Measurements from ENCODE around the gene SPAG8.

SPAG8 gene

DNA sequence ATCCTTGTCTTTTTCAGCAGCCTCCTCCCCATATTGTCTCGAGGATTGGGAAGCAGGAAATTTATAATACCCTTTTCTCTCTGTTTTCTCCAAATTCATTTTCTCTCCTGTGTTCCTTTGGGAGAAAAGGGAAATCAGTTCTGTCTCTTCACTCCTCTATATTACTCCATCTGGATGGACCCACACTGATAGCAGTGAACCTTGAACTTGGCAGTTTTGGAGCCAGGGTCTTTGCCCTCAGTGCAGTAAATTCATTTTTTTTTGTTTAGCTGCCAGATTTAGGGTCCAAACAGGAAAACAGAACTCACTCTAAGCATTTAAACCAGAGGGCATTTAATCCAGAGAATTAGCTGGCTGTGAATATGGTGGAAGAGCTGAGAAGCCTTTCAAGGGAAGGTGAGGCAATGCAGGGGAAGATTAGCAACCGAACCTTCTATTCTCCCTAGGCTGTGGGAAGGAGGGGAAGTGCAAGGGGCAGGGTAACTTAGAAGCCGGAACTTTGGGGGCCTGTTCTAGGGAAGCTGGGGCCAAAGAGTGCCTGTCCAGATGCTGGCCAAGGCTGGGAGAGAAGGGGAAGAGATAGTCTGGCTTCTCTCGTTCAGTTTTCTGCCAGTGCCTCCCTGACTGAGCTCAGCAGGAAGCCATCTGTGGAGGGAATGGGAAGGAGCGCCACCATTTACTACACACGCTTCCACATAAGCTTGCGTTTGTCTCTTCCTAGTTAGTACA lies 37.0 kb downstream of the SPAG8 start:
- no peak for ATAC-seq (replicated peaks; ENCODE audit: extremely low read depth, poor library complexity, severe bottlenecking)
- no peak for DNase-seq (ENCODE audit: low spot score in 2 of 2)
- no peaks in the 10 kb centered on the region for H3K9me3 Mint-ChIP-seq
- peaks cover 3% of the 10 kb centered on the region for H3K36me3 Mint-ChIP-seq (ENCODE audit: insufficient read depth)
- no peak overlapping the region for H3K27ac Mint-ChIP-seq (ENCODE audit: low read depth)
- H3K4me3 Mint-ChIP-seq, result no peak overlapping the region
- H3K4me1 Mint-ChIP-seq, result peaks cover 7% of the 10 kb centered on the region
- H3K27me3 Mint-ChIP-seq, result no peaks in the 10 kb centered on the region

DNA sequence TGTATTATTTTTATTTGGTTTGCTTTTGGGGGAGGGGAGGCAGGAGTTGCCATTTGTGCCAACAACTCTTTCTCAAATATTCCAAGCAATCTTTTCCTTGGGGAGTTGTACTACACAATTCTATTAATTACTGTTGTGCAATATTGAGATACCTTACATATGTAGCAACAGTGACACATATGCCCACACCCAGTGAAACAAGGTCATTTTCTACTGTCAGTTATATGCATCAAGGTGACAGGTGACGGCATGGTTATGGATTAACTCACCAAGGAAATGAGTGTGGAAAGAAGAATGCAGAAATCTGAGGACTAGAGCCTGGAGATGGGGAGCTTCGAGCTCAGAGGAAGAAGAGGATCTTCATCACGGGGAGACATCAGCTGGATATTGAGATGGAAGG lies 40.1 kb downstream of the SPAG8 start:
- peaks cover 12% of the 10 kb centered on the region for H3K4me1 Mint-ChIP-seq
- no peaks in the 10 kb centered on the region for H3K9me3 Mint-ChIP-seq
- no peak overlapping the region for H3K27ac Mint-ChIP-seq (ENCODE audit: low read depth)
- DNase-seq (ENCODE audit: low spot score in 2 of 2), result no peak
- no peak for ATAC-seq (replicated peaks; ENCODE audit: extremely low read depth, poor library complexity, severe bottlenecking)
- peaks cover 2% of the 10 kb centered on the region for H3K36me3 Mint-ChIP-seq (ENCODE audit: insufficient read depth)
- H3K27me3 Mint-ChIP-seq, result no peaks in the 10 kb centered on the region
- H3K4me3 Mint-ChIP-seq, result no peak overlapping the region

DNA sequence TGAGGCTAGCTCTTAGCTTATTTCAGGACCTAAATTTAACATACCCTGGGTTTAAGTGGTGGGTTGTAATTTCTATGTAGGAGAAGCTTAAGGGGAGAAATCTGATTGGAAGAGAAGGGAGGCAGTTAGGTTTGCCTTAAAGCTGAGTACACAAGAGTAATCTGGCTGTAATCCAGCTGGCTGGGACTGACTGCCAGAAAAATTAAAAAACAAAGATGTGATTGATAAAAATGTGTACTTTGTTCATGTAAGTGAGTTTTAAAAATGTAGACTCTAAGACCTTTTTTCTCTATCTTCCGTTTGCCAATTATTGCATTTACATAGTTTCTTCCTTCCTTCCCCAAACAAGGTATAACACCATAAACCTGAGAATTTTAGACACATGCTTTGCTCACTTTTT lies 40.5 kb downstream of the SPAG8 start:
- no peak overlapping the region for H3K4me3 Mint-ChIP-seq
- H3K9me3 Mint-ChIP-seq, result no peaks in the 10 kb centered on the region
- no peaks in the 10 kb centered on the region for H3K27me3 Mint-ChIP-seq
- DNase-seq (ENCODE audit: low spot score in 2 of 2) (no peak), ATAC-seq (replicated peaks; ENCODE audit: extremely low read depth, poor library complexity, severe bottlenecking) (no peak)
- no peaks in the 10 kb centered on the region for H3K36me3 Mint-ChIP-seq (ENCODE audit: insufficient read depth)
- H3K27ac Mint-ChIP-seq (ENCODE audit: low read depth), result no peak overlapping the region
- peaks cover 12% of the 10 kb centered on the region for H3K4me1 Mint-ChIP-seq

DNA sequence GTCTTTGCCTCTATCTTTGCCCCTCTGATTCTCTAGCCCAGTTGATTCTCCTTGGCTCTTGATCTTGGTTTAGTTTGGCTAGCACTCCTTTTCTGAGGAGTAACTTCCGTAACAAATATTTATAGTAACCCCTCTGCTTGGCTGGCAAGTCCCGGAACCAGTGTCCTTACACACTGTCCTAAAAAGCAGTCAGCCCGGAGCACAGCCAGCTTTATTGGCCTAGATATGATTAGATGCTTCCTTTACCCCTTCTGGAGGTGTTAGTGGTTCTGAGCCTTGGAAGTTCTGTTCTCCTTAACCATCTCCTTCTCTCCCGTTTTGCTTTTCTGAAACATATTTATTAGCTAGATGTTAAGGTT lies 41.0 kb downstream of the SPAG8 start:
- no peaks in the 10 kb centered on the region for H3K36me3 Mint-ChIP-seq (ENCODE audit: insufficient read depth)
- H3K9me3 Mint-ChIP-seq, result no peaks in the 10 kb centered on the region
- no peak overlapping the region for H3K4me3 Mint-ChIP-seq
- ATAC-seq (replicated peaks; ENCODE audit: extremely low read depth, poor library complexity, severe bottlenecking) (no peak), DNase-seq (ENCODE audit: low spot score in 2 of 2) (no peak)
- peaks cover 12% of the 10 kb centered on the region for H3K4me1 Mint-ChIP-seq
- no peaks in the 10 kb centered on the region for H3K27me3 Mint-ChIP-seq
- H3K27ac Mint-ChIP-seq (ENCODE audit: low read depth), result no peak overlapping the region

DNA sequence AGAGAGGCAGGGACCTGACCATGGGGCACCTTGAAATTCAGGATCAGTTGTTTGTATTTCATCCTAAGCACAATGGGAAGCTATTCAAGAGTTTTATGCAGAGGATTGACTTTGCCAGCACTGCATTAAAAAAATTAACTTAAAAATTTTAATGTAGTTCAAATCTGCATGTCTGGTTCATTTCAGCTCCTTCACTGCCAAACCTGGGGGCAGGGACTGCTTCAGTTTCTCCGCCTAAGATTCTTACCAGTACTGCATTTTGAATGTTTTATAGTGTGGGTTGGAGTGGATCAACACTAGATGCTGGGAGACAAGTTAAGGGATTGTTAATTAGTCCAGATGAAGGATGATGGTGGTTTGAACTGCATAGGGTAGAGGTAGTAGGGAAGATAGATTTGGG lies 42.3 kb downstream of the SPAG8 start:
- Mint-ChIP-seq H3K27me3 (no peaks in the 10 kb centered on the region), H3K4me1 (peaks cover 6% of the 10 kb centered on the region), H3K9me3 (no peaks in the 10 kb centered on the region), H3K36me3 (ENCODE audit: insufficient read depth) (no peaks in the 10 kb centered on the region), H3K27ac (ENCODE audit: low read depth) (no peak overlapping the region), H3K4me3 (no peak overlapping the region)
- no peak for DNase-seq (ENCODE audit: low spot score in 2 of 2)
- no peak for ATAC-seq (replicated peaks; ENCODE audit: extremely low read depth, poor library complexity, severe bottlenecking)

DNA sequence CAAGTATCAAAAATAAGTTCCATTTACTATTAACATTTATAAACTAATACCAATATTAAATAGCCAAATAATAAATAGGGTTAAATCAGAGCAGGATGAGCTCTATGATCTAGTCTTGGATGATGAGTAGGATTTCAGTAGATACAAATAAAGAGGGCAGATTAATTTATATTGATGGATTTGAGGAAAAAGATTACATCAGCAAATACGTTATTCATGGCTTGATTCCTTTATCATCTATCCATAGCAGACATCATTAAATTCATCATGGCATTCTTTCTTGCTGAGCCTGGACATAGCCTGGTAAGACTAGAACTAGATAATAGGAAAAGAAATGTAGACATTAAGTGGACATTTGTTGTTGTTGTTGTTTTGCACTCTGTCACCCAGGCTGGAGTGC lies 44.6 kb downstream of the SPAG8 start:
- no peak overlapping the region for H3K4me3 Mint-ChIP-seq
- ATAC-seq (replicated peaks; ENCODE audit: extremely low read depth, poor library complexity, severe bottlenecking), result no peak
- H3K36me3 Mint-ChIP-seq (ENCODE audit: insufficient read depth), result no peaks in the 10 kb centered on the region
- no peak overlapping the region for H3K27ac Mint-ChIP-seq (ENCODE audit: low read depth)
- DNase-seq (ENCODE audit: low spot score in 2 of 2), result no peak
- H3K9me3 Mint-ChIP-seq, result no peaks in the 10 kb centered on the region
- peaks cover 15% of the 10 kb centered on the region for H3K4me1 Mint-ChIP-seq
- no peaks in the 10 kb centered on the region for H3K27me3 Mint-ChIP-seq

DNA sequence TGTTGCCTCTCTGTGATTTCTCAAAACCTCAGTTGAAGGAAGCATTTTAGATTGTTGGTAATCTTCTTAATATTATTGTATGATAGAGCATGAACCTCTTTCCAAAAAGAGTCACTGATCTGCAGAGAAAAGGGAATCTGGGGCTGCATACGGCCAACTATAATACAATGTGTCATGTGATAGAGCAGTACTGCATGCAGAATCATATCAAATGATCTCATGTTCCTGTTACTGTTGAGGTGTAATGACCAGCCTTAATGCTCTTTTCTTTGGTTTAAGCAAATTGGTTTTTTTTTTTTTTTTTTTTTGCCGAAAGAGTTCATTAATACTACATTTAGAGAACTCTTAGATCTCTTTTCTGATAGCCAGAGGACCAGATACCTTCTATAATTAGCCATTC lies 45.1 kb downstream of the SPAG8 start:
- H3K27me3 Mint-ChIP-seq, result no peaks in the 10 kb centered on the region
- ATAC-seq (replicated peaks; ENCODE audit: extremely low read depth, poor library complexity, severe bottlenecking) (no peak), DNase-seq (ENCODE audit: low spot score in 2 of 2) (no peak)
- H3K4me1 Mint-ChIP-seq, result peaks cover 17% of the 10 kb centered on the region
- no peaks in the 10 kb centered on the region for H3K36me3 Mint-ChIP-seq (ENCODE audit: insufficient read depth)
- no peak overlapping the region for H3K27ac Mint-ChIP-seq (ENCODE audit: low read depth)
- H3K4me3 Mint-ChIP-seq, result no peak overlapping the region
- H3K9me3 Mint-ChIP-seq, result no peaks in the 10 kb centered on the region

DNA sequence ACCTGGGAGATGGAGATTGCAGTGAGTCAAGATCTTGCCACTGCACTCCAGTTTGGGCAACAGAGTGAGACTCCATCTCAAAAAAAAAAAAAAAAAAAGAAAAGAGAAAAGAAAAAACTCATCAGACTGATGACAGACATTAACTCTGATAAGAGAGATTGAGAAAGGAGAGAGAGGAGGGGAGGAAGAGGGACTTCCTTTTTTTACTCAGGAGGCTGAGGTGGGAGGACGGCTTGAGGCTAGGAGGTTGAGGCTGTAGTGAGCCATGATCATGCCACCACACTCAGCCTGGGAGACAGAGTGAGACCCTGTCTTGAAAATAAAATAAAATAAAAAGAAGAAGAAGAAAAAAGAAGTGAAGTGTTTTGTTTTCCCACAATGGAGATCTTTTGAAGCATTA lies 48.3 kb downstream of the SPAG8 start:
- Mint-ChIP-seq H3K9me3 (no peaks in the 10 kb centered on the region), H3K27ac (ENCODE audit: low read depth) (no peak overlapping the region), H3K4me3 (no peak overlapping the region), H3K4me1 (peaks cover 33% of the 10 kb centered on the region), H3K36me3 (ENCODE audit: insufficient read depth) (peaks cover 4% of the 10 kb centered on the region), H3K27me3 (no peaks in the 10 kb centered on the region)
- DNase-seq (ENCODE audit: low spot score in 2 of 2) (no peak), ATAC-seq (replicated peaks; ENCODE audit: extremely low read depth, poor library complexity, severe bottlenecking) (no peak)

DNA sequence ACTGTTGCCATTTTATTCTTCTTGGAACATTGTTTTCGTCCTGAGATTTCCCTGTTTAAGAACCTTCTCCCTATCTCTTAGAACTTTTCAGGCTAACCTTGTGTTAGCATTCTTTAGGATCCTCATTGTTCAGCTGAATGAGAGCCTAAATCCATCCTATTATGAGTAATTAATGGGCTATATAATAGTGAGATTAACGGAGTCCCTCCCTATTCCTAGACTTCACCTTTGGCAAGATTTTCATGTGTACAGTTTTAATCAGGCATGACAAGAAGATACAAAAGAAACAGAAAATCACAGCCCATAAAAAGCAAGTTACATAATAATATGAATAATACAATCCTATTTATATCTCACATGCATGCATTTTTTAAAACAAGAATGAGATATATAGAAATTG lies 48.9 kb downstream of the SPAG8 start:
- H3K4me3 Mint-ChIP-seq, result no peak overlapping the region
- no peak for DNase-seq (ENCODE audit: low spot score in 2 of 2)
- peaks cover 36% of the 10 kb centered on the region for H3K4me1 Mint-ChIP-seq
- no peaks in the 10 kb centered on the region for H3K27me3 Mint-ChIP-seq
- H3K36me3 Mint-ChIP-seq (ENCODE audit: insufficient read depth), result peaks cover 4% of the 10 kb centered on the region
- H3K27ac Mint-ChIP-seq (ENCODE audit: low read depth), result no peak overlapping the region
- no peaks in the 10 kb centered on the region for H3K9me3 Mint-ChIP-seq
- no peak for ATAC-seq (replicated peaks; ENCODE audit: extremely low read depth, poor library complexity, severe bottlenecking)

DNA sequence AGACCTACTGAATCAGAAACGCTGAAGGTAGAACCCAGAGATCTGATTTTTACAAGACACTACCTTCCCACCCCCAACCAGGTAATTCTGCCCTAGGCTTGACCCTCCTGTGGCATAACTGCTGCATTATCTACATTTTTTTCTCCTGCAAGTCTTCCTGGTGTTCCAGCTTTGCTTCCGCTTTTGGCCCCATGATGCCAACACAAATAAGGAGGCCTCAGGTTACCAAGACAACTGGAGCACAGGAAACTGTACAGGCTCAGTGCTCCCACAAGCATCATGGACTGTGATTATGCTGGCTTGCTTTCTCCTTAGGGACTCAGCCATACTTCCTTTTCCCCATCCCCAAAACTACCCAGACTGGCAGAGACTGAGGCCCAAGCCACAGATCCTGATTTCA lies 51.4 kb downstream of the SPAG8 start:
- H3K27me3 Mint-ChIP-seq, result no peaks in the 10 kb centered on the region
- ATAC-seq (replicated peaks; ENCODE audit: extremely low read depth, poor library complexity, severe bottlenecking) (no peak), DNase-seq (ENCODE audit: low spot score in 2 of 2) (no peak)
- H3K9me3 Mint-ChIP-seq, result no peaks in the 10 kb centered on the region
- no peak overlapping the region for H3K27ac Mint-ChIP-seq (ENCODE audit: low read depth)
- peaks cover 58% of the 10 kb centered on the region for H3K4me1 Mint-ChIP-seq
- H3K4me3 Mint-ChIP-seq, result no peak overlapping the region
- H3K36me3 Mint-ChIP-seq (ENCODE audit: insufficient read depth), result peaks cover 7% of the 10 kb centered on the region

DNA sequence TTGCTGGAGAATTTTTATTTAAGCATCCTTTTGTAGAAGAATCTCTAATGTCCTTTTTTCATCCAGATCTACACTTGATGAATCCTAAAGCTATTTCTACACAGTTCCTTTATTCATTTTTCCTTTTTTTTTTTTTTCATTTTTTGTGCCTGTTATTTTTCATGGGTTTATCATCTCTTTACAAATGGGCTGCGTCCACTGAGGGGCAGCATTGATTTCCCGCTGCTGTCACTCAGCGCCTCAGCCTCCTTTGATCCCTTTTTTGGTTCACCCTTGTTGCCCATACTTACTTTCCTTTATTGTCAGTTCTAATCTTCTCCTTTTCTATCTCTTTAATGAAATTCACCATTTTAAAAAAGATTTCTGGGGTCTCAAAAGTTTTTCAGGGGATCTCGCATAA lies 52.3 kb downstream of the SPAG8 start:
- Mint-ChIP-seq H3K27ac (ENCODE audit: low read depth) (no peak overlapping the region), H3K9me3 (no peaks in the 10 kb centered on the region), H3K27me3 (no peaks in the 10 kb centered on the region), H3K4me3 (no peak overlapping the region), H3K36me3 (ENCODE audit: insufficient read depth) (peaks cover 7% of the 10 kb centered on the region), H3K4me1 (peaks cover 58% of the 10 kb centered on the region)
- DNase-seq (ENCODE audit: low spot score in 2 of 2) (no peak), ATAC-seq (replicated peaks; ENCODE audit: extremely low read depth, poor library complexity, severe bottlenecking) (no peak)
